ENCODE data around the gene CEP78. TPM values are rescaled to one million over a fixed set of nuclear protein-coding genes. Genes with fewer than 3 reads are reported as not detected.

CEP78 gene
- total and polyA plus RNA-seq, 2 donors, result 22.8 to 30.4 TPM

DNA sequence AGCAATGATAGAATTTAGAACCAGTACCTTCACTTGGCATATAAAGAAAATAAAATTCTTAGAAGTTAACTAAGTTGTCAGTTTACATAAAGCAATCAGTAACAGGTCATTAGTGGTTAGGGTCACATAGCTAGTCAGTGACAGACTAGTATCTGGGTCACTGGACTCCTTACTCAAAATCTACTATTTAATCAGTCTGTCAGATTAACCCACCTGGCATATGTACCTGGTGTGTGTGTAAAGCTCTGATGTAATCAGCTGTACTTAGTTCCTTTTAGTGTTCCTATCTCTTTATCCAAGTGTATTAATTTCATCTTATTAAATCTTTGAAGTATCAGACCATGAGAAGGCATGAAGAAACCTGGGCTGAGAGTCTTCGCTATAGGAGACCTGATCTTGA, 7.3 kb downstream of the CEP78 start:
- DNase-seq (ENCODE audit: low read depth in 6 of 9, low spot score in 9 of 9), result no peak
- whole genome bisulfite sequencing, result 100% methylated on average over 1 of the region's 1 CpG
- H3K9me3 ChIP-seq (ENCODE audit: control insufficient read depth in 2 of 2, insufficient read depth in 1 of 2, low read length in 1 of 2), result no peaks in the 10 kb centered on the region
- peaks cover 3 to 55% of the 10 kb centered on the region in 2 donors for H3K36me3 ChIP-seq (ENCODE audit: control insufficient read depth in 2 of 2, insufficient read depth in 2 of 2, low read length in 1 of 2)
- no peaks in the 10 kb centered on the region for H3K27me3 ChIP-seq (ENCODE audit: control insufficient read depth in 2 of 2, insufficient read depth in 1 of 2, low read length in 1 of 2)
- no peak overlapping the region for H3K27ac ChIP-seq (ENCODE audit: low read depth in 1 of 2, low read length in 1 of 2)
- H3K4me1 ChIP-seq (ENCODE audit: control insufficient read depth in 2 of 2, insufficient read depth in 2 of 2, low read length in 2 of 2), result peaks cover 8 to 10% of the 10 kb centered on the region in 2 donors
- H3K4me3 ChIP-seq (ENCODE audit: low read length in 2 of 2), result no peak overlapping the region

GRCh38 chr9:78245401-78245800, 9.5 kb downstream of the CEP78 start:
- no peak overlapping the region for H3K27ac ChIP-seq (ENCODE audit: low read depth in 1 of 2, low read length in 1 of 2)
- DNase-seq (ENCODE audit: low read depth in 6 of 9, low spot score in 9 of 9), result no peak
- 97% methylated on average over 1 of the region's 1 CpG for WGBS
- no peaks in the 10 kb centered on the region for H3K4me1 ChIP-seq (ENCODE audit: control insufficient read depth in 2 of 2, insufficient read depth in 2 of 2, low read length in 2 of 2)
- no peak overlapping the region for H3K4me3 ChIP-seq (ENCODE audit: low read length in 2 of 2)
- no peaks in the 10 kb centered on the region for H3K9me3 ChIP-seq (ENCODE audit: control insufficient read depth in 2 of 2, insufficient read depth in 1 of 2, low read length in 1 of 2)
- peaks cover 3 to 50% of the 10 kb centered on the region in 2 donors for H3K36me3 ChIP-seq (ENCODE audit: control insufficient read depth in 2 of 2, insufficient read depth in 2 of 2, low read length in 1 of 2)
- H3K27me3 ChIP-seq (ENCODE audit: control insufficient read depth in 2 of 2, insufficient read depth in 1 of 2, low read length in 1 of 2), result no peaks in the 10 kb centered on the region

DNA sequence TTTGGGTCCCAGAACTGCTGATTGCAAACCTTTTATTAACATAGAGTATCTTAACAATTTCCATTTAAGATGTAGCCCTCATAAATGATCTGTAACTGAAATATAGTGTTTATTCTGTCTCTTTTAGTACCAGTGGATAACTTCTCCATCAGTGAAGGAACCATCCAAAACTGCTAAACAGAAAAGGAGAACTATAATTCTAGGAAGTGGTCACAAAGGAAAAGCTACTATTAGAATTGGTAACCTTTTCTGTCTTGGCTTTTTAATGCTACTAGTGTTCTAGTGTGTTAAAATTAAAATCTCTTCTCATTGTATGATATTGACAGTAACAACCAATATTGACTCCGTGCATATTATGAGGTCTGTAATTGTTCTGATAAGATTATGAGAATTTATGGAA, 12.8 kb downstream of the CEP78 start:
- WGBS, result 89% methylated on average over 1 of the region's 1 CpG
- Histone ChIP-seq H3K4me1 (ENCODE audit: control insufficient read depth in 2 of 2, insufficient read depth in 2 of 2, low read length in 2 of 2) (no peaks in the 10 kb centered on the region), H3K36me3 (ENCODE audit: control insufficient read depth in 2 of 2, insufficient read depth in 2 of 2, low read length in 1 of 2) (peaks cover 6 to 40% of the 10 kb centered on the region in 2 donors), H3K4me3 (ENCODE audit: low read length in 2 of 2) (no peak overlapping the region), H3K27ac (ENCODE audit: low read depth in 1 of 2, low read length in 1 of 2) (no peak overlapping the region), H3K9me3 (ENCODE audit: control insufficient read depth in 2 of 2, insufficient read depth in 1 of 2, low read length in 1 of 2) (no peaks in the 10 kb centered on the region), H3K27me3 (ENCODE audit: control insufficient read depth in 2 of 2, insufficient read depth in 1 of 2, low read length in 1 of 2) (no peaks in the 10 kb centered on the region)
- no peak for DNase-seq (ENCODE audit: low read depth in 6 of 9, low spot score in 9 of 9)

DNA sequence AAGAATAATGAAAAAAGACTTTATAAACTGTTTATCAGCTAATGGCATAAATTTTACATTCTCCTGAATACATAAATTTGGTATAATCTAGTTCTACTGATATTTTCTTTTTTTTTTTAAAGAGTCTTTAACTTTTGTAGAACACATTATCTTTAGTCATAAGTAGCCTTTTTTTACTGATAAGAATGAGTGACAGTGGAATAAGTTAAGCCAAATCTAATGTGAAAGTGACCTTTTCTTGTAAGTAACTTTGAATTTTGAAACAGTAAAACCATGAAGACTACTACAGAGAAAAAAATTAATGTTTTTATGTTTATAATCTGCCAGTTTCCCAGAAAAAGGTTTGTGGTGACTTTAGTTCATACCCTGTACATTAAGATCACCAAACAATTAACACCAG, 13.7 kb downstream of the CEP78 start:
- no peaks in the 10 kb centered on the region for H3K4me1 ChIP-seq (ENCODE audit: control insufficient read depth in 2 of 2, insufficient read depth in 2 of 2, low read length in 2 of 2)
- H3K9me3 ChIP-seq (ENCODE audit: control insufficient read depth in 2 of 2, insufficient read depth in 1 of 2, low read length in 1 of 2), result no peaks in the 10 kb centered on the region
- no peak for DNase-seq (ENCODE audit: low read depth in 6 of 9, low spot score in 9 of 9)
- H3K27me3 ChIP-seq (ENCODE audit: control insufficient read depth in 2 of 2, insufficient read depth in 1 of 2, low read length in 1 of 2), result no peaks in the 10 kb centered on the region
- H3K4me3 ChIP-seq (ENCODE audit: low read length in 2 of 2), result no peak overlapping the region
- H3K36me3 ChIP-seq (ENCODE audit: control insufficient read depth in 2 of 2, insufficient read depth in 2 of 2, low read length in 1 of 2), result peaks cover 6 to 39% of the 10 kb centered on the region in 2 donors
- no peak overlapping the region for H3K27ac ChIP-seq (ENCODE audit: low read depth in 1 of 2, low read length in 1 of 2)

DNA sequence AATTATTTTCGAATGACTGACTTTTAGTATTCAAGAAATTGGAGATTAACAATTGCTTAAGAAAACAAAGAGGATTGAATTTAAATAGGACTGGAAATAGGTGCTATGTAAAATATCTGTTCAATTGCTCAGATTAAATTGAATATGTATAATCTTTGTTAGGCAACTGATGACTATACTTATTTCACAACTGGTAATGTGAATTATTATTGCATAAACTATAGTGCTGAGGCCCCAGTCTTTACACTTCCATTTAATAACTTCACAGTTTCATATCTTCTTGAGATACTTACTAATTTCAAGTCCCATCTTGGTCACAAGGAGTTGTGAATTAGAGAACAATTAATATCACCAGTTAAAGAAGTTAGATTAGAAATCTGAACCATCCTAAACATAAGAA, 16.7 kb downstream of the CEP78 start:
- H3K27ac ChIP-seq (ENCODE audit: low read depth in 1 of 2, low read length in 1 of 2), result no peak overlapping the region
- WGBS, result 96% methylated on average over 1 of the region's 1 CpG
- no peak overlapping the region for H3K4me3 ChIP-seq (ENCODE audit: low read length in 2 of 2)
- H3K9me3 ChIP-seq (ENCODE audit: control insufficient read depth in 2 of 2, insufficient read depth in 1 of 2, low read length in 1 of 2), result no peaks in the 10 kb centered on the region
- H3K27me3 ChIP-seq (ENCODE audit: control insufficient read depth in 2 of 2, insufficient read depth in 1 of 2, low read length in 1 of 2), result no peaks in the 10 kb centered on the region
- DNase-seq (ENCODE audit: low read depth in 6 of 9, low spot score in 9 of 9), result no peak
- H3K36me3 ChIP-seq (ENCODE audit: control insufficient read depth in 2 of 2, insufficient read depth in 2 of 2, low read length in 1 of 2), result peaks cover 3 to 30% of the 10 kb centered on the region in 2 donors
- no peaks in the 10 kb centered on the region for H3K4me1 ChIP-seq (ENCODE audit: control insufficient read depth in 2 of 2, insufficient read depth in 2 of 2, low read length in 2 of 2)

DNA sequence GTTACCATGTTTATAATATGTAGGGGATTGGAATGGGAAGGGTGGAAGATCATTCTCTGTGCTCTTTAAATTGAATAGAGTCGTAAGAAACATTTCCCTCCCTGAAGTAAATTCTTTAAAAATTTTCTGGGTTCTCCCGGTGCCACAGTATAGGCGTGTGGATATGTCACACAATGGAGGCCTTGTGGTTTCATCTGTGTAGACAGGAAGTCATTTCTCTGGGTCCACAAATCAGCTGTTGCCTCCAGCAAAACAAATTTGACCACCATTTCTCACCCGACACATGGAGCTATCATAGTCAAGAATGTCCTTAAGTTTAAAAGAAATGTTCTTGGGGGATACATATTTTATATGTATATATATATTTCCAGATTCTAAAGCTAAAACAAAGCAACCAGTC, 17.4 kb downstream of the CEP78 start:
- no peaks in the 10 kb centered on the region for H3K9me3 ChIP-seq (ENCODE audit: control insufficient read depth in 2 of 2, insufficient read depth in 1 of 2, low read length in 1 of 2)
- peaks cover 3 to 32% of the 10 kb centered on the region in 2 donors for H3K36me3 ChIP-seq (ENCODE audit: control insufficient read depth in 2 of 2, insufficient read depth in 2 of 2, low read length in 1 of 2)
- H3K27me3 ChIP-seq (ENCODE audit: control insufficient read depth in 2 of 2, insufficient read depth in 1 of 2, low read length in 1 of 2), result no peaks in the 10 kb centered on the region
- H3K27ac ChIP-seq (ENCODE audit: low read depth in 1 of 2, low read length in 1 of 2), result no peak overlapping the region
- no peaks in the 10 kb centered on the region for H3K4me1 ChIP-seq (ENCODE audit: control insufficient read depth in 2 of 2, insufficient read depth in 2 of 2, low read length in 2 of 2)
- DNase-seq (ENCODE audit: low read depth in 6 of 9, low spot score in 9 of 9), result no peak
- no peak overlapping the region for H3K4me3 ChIP-seq (ENCODE audit: low read length in 2 of 2)
- WGBS, result 87% methylated on average over 4 of the region's 4 CpGs

- Histone ChIP-seq H3K9me3 (ENCODE audit: control insufficient read depth in 2 of 2, insufficient read depth in 1 of 2, low read length in 1 of 2) (no peaks in the 10 kb centered on the region), H3K4me3 (ENCODE audit: low read length in 2 of 2) (no peak overlapping the region), H3K4me1 (ENCODE audit: control insufficient read depth in 2 of 2, insufficient read depth in 2 of 2, low read length in 2 of 2) (no peaks in the 10 kb centered on the region), H3K27me3 (ENCODE audit: control insufficient read depth in 2 of 2, insufficient read depth in 1 of 2, low read length in 1 of 2) (no peaks in the 10 kb centered on the region), H3K36me3 (ENCODE audit: control insufficient read depth in 2 of 2, insufficient read depth in 2 of 2, low read length in 1 of 2) (peaks cover 6 to 32% of the 10 kb centered on the region in 2 donors), H3K27ac (ENCODE audit: low read depth in 1 of 2, low read length in 1 of 2) (no peak overlapping the region)
- WGBS, result 59% methylated on average over 2 of the region's 2 CpGs
- peak in 5 of 9 donors; percentile 22 to 57 (median 27) for DNase-seq (ENCODE audit: low read depth in 6 of 9, low spot score in 9 of 9)
Measured at GRCh38 chr9:78261403-78262001, 25.6 kb downstream of the CEP78 start.

GRCh38 chr9:78262655-78263054, 26.8 kb downstream of the CEP78 start:
- WGBS, result 99% methylated on average over 2 of the region's 2 CpGs
- Histone ChIP-seq H3K27me3 (ENCODE audit: control insufficient read depth in 2 of 2, insufficient read depth in 1 of 2, low read length in 1 of 2) (no peaks in the 10 kb centered on the region), H3K4me1 (ENCODE audit: control insufficient read depth in 2 of 2, insufficient read depth in 2 of 2, low read length in 2 of 2) (no peaks in the 10 kb centered on the region), H3K27ac (ENCODE audit: low read depth in 1 of 2, low read length in 1 of 2) (no peak overlapping the region), H3K9me3 (ENCODE audit: control insufficient read depth in 2 of 2, insufficient read depth in 1 of 2, low read length in 1 of 2) (no peaks in the 10 kb centered on the region), H3K36me3 (ENCODE audit: control insufficient read depth in 2 of 2, insufficient read depth in 2 of 2, low read length in 1 of 2) (peaks cover 7 to 33% of the 10 kb centered on the region in 2 donors), H3K4me3 (ENCODE audit: low read length in 2 of 2) (no peak overlapping the region)
- no peak for DNase-seq (ENCODE audit: low read depth in 6 of 9, low spot score in 9 of 9)

GRCh38 chr9:78267889-78268288, 32.0 kb downstream of the CEP78 start:
- WGBS, result 98% methylated on average over 4 of the region's 4 CpGs
- Histone ChIP-seq H3K27me3 (ENCODE audit: control insufficient read depth in 2 of 2, insufficient read depth in 1 of 2, low read length in 1 of 2) (no peaks in the 10 kb centered on the region), H3K4me1 (ENCODE audit: control insufficient read depth in 2 of 2, insufficient read depth in 2 of 2, low read length in 2 of 2) (no peaks in the 10 kb centered on the region), H3K27ac (ENCODE audit: low read depth in 1 of 2, low read length in 1 of 2) (no peak overlapping the region), H3K9me3 (ENCODE audit: control insufficient read depth in 2 of 2, insufficient read depth in 1 of 2, low read length in 1 of 2) (no peaks in the 10 kb centered on the region), H3K4me3 (ENCODE audit: low read length in 2 of 2) (no peak overlapping the region), H3K36me3 (ENCODE audit: control insufficient read depth in 2 of 2, insufficient read depth in 2 of 2, low read length in 1 of 2) (peaks cover 19 to 49% of the 10 kb centered on the region in 2 donors)
- DNase-seq (ENCODE audit: low read depth in 6 of 9, low spot score in 9 of 9), result no peak

Measured in thymus (tissue), 11 donors.